Aorta (tissue), 5 donors: ENCODE measurements around the gene AHRR. TPM values are rescaled to one million over a fixed set of nuclear protein-coding genes. Genes with fewer than 3 reads are reported as not detected.

Source experiments
- ATAC-seq: fragments of 200-7000 bp; cut with Tn5 transposase; one replicate; pipeline ENCODE4 v1.9.1; 2022; ENCODE audit warnings: moderate library complexity; ENCODE audit not compliant: low FRiP score
- DNase-seq, 2 donors: peaks; one replicate each; pipeline ENCODE4 v3.0.0-alpha.2; 2020
- H3K27ac ChIP-seq, 2 donors: one replicate each; pipeline ENCODE4 v1.5.1; 2013; ENCODE audit warnings: low read length in 2 of 2, mild to moderate bottlenecking in 2 of 2, moderate library complexity in 2 of 2, control low read depth in 1 of 2, inconsistent platforms in 1 of 2, low read depth in 1 of 2
- H3K27me3 ChIP-seq, 2 donors: one replicate each; pipeline ENCODE4 v1.6.1; 2013; ENCODE audit warnings: control low read depth in 1 of 2, low read length in 1 of 2, mild to moderate bottlenecking in 1 of 2, moderate library complexity in 1 of 2; ENCODE audit not compliant: insufficient read depth in 2 of 2, control insufficient read depth in 1 of 2
- H3K36me3 ChIP-seq, 2 donors: one replicate each; pipeline ENCODE4 v1.6.1; 2013; ENCODE audit warnings: control low read depth in 1 of 2, low read length in 1 of 2, mild to moderate bottlenecking in 1 of 2; ENCODE audit not compliant: insufficient read depth in 2 of 2, control insufficient read depth in 1 of 2
- H3K4me1 ChIP-seq, 2 donors: one replicate each; pipeline ENCODE4 v1.6.1; 2013; ENCODE audit warnings: low read length in 2 of 2, control low read depth in 1 of 2, mild to moderate bottlenecking in 1 of 2, moderate library complexity in 1 of 2; ENCODE audit not compliant: insufficient read depth in 2 of 2, control insufficient read depth in 1 of 2
- H3K4me3 ChIP-seq, 2 donors: one replicate each; pipeline ENCODE4 v1.5.1; 2013; ENCODE audit warnings: low read length in 2 of 2, control low read depth in 1 of 2, mild to moderate bottlenecking in 1 of 2
- H3K9me3 ChIP-seq: one replicate; pipeline ENCODE4 v1.6.1; 2013; ENCODE audit warnings: mild to moderate bottlenecking, low read length; ENCODE audit not compliant: control insufficient read depth
- WGBS, 2 donors: extraction: QIAGEN DNeasy Blood & Tissue Kit; methylation state at CpG; one replicate each; pipeline ENCODE4 v1.1.7; 2013; 5-methylcytosine and 5-hydroxymethylcytosine counted together
- intact Hi-C, 2 donors: fragments of 100-400 bp; cut with DNase I; formaldehyde crosslinking; loops; one replicate each; pipeline versions ENCODE4 v1.14.2 to v1.15.0; 2022
- polyA plus RNA-seq, 2 donors: library from polyadenylated mRNA; stranded (reverse); fragments of 200-250 nt; gene quantifications; one replicate each; pipeline ENCODE4 v1.2.3, GENCODE V29; 2013
- total RNA-seq, 2 donors: library from RNA; stranded (reverse); fragmentation: NEBNext Ultra II Directional; extraction: Animal tissue kit (Norgen Biotek cat#: 25700); gene quantifications; one replicate each; pipeline ENCODE4 v1.2.1, GENCODE V29; 2021
- donor health status: healthy with polysubstance abuse.
- donor health status: Bipolar disorder and iron deficiency.
- donor health status: DM: no; HTN: no; CAD: no.
- donor health status: DM: no; HTN: no; CAD: no.
- donor health status: DM: yes; HTN: yes; CAD: no.

Gene AHRR
- total and polyA plus RNA-seq, 4 donors: 0.13 to 3.8 (median 1.7) TPM

GRCh38 chr5:344668-345067, 23.2 kb downstream of the AHRR start:
- no peak for DNase-seq
- Histone ChIP-seq H3K27ac (no peak overlapping the region), H3K4me3 (no peak overlapping the region), H3K36me3 (no peaks in the 10 kb centered on the region), H3K9me3 (no peaks in the 10 kb centered on the region), H3K27me3 (no peaks in the 10 kb centered on the region), H3K4me1 (no peaks in the 10 kb centered on the region)
- no peak for ATAC-seq
- WGBS, 2 donors: 95 to 97% methylated on average over 8 of the region's 8 CpGs
- intact Hi-C loops: no loop called here

DNA sequence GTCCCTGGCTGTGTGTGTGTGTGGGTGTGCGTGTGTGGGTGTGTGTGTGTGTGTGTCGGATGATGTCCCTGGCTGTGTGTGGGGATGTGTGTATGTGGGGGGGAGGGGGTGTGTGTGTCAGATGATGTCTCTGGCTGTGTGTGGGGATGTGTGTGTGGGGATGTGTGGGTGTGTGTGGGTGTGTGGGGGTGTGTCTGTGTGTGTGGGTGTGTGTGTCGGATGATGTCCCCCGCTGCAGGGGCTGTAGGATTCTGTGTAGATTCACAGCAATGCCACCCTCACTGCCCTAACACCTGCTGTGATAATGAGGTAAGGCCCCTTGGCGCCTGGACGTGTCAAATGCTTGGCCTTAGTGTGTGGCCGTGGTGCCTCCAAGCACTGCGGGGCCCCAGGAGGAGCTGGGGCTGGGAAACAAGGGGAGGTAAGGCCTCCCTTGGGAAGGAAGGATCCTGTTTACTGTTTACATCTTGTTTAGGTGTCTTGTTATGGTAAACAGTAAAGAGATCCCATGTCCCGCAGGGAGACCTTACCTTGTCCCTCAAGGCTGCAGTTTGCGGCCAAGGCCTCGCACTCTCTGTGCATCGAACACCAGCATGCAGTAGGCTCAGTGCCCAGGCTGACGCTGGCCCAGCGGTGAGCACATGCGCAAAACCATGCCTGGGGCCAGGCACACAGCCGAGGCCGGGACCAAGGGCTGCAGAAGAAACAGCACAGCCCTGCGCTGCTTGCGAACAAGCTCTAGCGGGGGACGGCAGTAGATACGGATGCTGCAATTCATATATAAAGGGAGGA, 24.1 kb downstream of the AHRR start:
- no peak overlapping the region for H3K4me3 ChIP-seq

GRCh38 chr5:346229-346935, 24.9 kb downstream of the AHRR start:
- no peaks in the 10 kb centered on the region for H3K9me3 ChIP-seq
- intact Hi-C loops: no loop called here
- no peaks in the 10 kb centered on the region for H3K27me3 ChIP-seq
- no peaks in the 10 kb centered on the region for H3K36me3 ChIP-seq
- ATAC-seq (no peak), DNase-seq (no peak)
- no peak overlapping the region for H3K27ac ChIP-seq
- H3K4me3 ChIP-seq: no peak overlapping the region
- 39 to 46% methylated on average over 24 of the region's 24 CpGs for WGBS, 2 donors
- H3K4me1 ChIP-seq: no peaks in the 10 kb centered on the region

More for the DNA sequence above, 24.1 kb downstream of the AHRR start:
- Histone ChIP-seq H3K4me1 (no peaks in the 10 kb centered on the region), H3K27ac (no peak overlapping the region), H3K9me3 (no peaks in the 10 kb centered on the region), H3K36me3 (no peaks in the 10 kb centered on the region), H3K27me3 (no peaks in the 10 kb centered on the region)
- DNase-seq (no peak), ATAC-seq (no peak)
- WGBS, 2 donors: 36 to 47% methylated on average over 22 of the region's 22 CpGs
- intact Hi-C loops: no loop called here

- ATAC-seq (no peak), DNase-seq (no peak)
- no peak overlapping the region for H3K4me3 ChIP-seq
- 81 to 91% methylated on average over 7 to 10 of the region's 10 CpGs for WGBS, 2 donors
- no peaks in the 10 kb centered on the region for H3K4me1 ChIP-seq
- intact Hi-C loops: no loop called here
- H3K36me3 ChIP-seq: no peaks in the 10 kb centered on the region
- no peak overlapping the region for H3K27ac ChIP-seq
- no peaks in the 10 kb centered on the region for H3K27me3 ChIP-seq
- H3K9me3 ChIP-seq: no peaks in the 10 kb centered on the region
Observed at GRCh38 chr5:347712-348284, 26.3 kb downstream of the AHRR start.

- H3K4me3 ChIP-seq: no peak overlapping the region
- intact Hi-C loops: no loop called here
- 73 to 78% methylated on average over 5 of the region's 5 CpGs for WGBS, 2 donors
- no peak overlapping the region for H3K27ac ChIP-seq
- ATAC-seq (no peak), DNase-seq (no peak)
- no peaks in the 10 kb centered on the region for H3K4me1 ChIP-seq
- no peaks in the 10 kb centered on the region for H3K36me3 ChIP-seq
- H3K27me3 ChIP-seq: no peaks in the 10 kb centered on the region
- no peaks in the 10 kb centered on the region for H3K9me3 ChIP-seq
Observed at GRCh38 chr5:348726-349125, 27.2 kb downstream of the AHRR start.

DNA sequence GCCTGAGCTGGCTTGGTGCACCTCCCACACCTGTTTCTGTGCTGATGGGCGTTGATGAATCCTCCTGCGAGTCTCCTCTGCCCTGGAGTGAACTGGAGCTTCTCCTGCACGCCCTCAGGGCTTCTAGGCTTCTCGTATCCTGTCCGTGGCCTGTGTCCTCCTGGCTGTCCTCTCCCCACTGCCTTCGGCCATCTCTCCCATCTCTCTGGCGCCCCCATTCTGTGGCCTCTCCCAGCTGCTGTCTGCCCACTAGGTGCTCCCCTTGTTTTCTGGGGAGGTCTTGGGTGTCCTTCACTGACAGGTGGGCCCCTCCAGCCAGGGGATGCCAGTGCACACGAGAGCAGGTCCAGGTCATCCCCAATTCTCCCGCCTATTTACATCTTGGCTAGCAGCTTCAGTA, 28.8 kb downstream of the AHRR start:
- Histone ChIP-seq H3K4me1 (no peaks in the 10 kb centered on the region), H3K9me3 (no peaks in the 10 kb centered on the region), H3K36me3 (no peaks in the 10 kb centered on the region), H3K4me3 (no peak overlapping the region), H3K27ac (no peak overlapping the region), H3K27me3 (no peaks in the 10 kb centered on the region)
- WGBS, 2 donors: 66 to 71% methylated on average over 9 of the region's 9 CpGs
- ATAC-seq (no peak), DNase-seq (no peak)
- intact Hi-C loops: no loop called here

- no peak for ATAC-seq
- Histone ChIP-seq H3K4me3 (no peak overlapping the region), H3K4me1 (no peaks in the 10 kb centered on the region), H3K9me3 (no peaks in the 10 kb centered on the region), H3K36me3 (no peaks in the 10 kb centered on the region), H3K27me3 (no peaks in the 10 kb centered on the region), H3K27ac (no peak overlapping the region)
- intact Hi-C loops: no loop called here
- 87 to 88% methylated on average over 19 of the region's 19 CpGs for WGBS, 2 donors
- DNase-seq: no peak
Observed at GRCh38 chr5:351084-351920, 29.8 kb downstream of the AHRR start.

- Histone ChIP-seq H3K9me3 (no peaks in the 10 kb centered on the region), H3K4me1 (no peaks in the 10 kb centered on the region), H3K27me3 (no peaks in the 10 kb centered on the region), H3K27ac (no peak overlapping the region), H3K4me3 (no peak overlapping the region), H3K36me3 (no peaks in the 10 kb centered on the region)
- WGBS, 2 donors: 75 to 80% methylated on average over 4 of the region's 4 CpGs
- ATAC-seq (no peak), DNase-seq (no peak)
- intact Hi-C loops: no loop called here
Observed at GRCh38 chr5:351921-352245, 30.4 kb downstream of the AHRR start.
